ENCODE measurements around the gene CRY1. TPM values are rescaled to one million over a fixed set of nuclear protein-coding genes. Genes with fewer than 3 reads are reported as not detected.

Gene CRY1
- total and polyA plus RNA-seq, 9 of the 15 experiments (the other 6 are each of a cell fraction or from before 2014, with no cell fraction given) = 8.7 to 33.3 (median 25.2) TPM

DNA sequence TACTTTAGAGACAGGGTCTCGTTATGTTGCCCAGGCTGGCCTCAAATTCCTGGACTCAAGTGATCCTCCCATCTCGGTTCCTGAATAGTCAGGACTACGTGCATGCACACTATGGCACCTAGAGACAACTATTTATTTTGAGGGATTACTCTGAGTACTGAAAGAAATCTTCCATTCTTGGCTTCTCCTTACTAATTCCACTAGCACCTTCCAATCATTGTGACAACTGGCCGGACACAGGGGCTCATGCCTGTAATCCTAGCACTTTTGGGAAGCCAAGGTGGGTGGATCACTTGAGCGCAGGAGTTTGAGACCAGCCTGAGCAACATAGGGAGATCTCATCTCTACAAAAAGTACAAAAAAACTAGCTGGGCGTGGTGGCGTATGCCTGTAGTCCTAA lies 64.3 kb downstream of the CRY1 start:
- Histone ChIP-seq H3K9ac (ENCODE audit: insufficient read depth in 1 of 2, low read depth in 2 of 2, low read length in 2 of 2) (no peak overlapping the region), H4K20me1 (replicated peaks; ENCODE audit: control insufficient read depth, insufficient read depth, low read length) (no peaks in the 10 kb centered on the region), H3K4me2 (ENCODE audit: insufficient read depth, low read length) (no peak overlapping the region), H3K4me1 (replicated peaks in 1 of 2; ENCODE audit: control insufficient read depth in 2 of 2, insufficient read depth in 2 of 2, low read length in 2 of 2) (peaks cover 0 to 6% of the 10 kb centered on the region in 2 experiments; a peak in 2 of 5 replicates), H2AFZ (ENCODE audit: low read depth, low read length) (no peak overlapping the region), H3K9me1 (ENCODE audit: control insufficient read depth, insufficient read depth, low read length) (no peaks in the 10 kb centered on the region), H3K36me3 (ENCODE audit: control insufficient read depth, insufficient read depth, low read length) (no peaks in the 10 kb centered on the region), H3K79me2 (ENCODE audit: control insufficient read depth, insufficient read depth, low read length) (peaks cover 12% of the 10 kb centered on the region; the same call in 2 of the 3 replicates), H3K4me3 (no peak overlapping the region), H3K27me3 (ENCODE audit: control insufficient read depth in 2 of 2, insufficient read depth in 2 of 2, low read length in 2 of 2) (no peaks in the 10 kb centered on the region), H3K27ac (ENCODE audit: extremely low read depth, low read depth, low read length) (no peak overlapping the region), H3K9me3 (replicated peaks; ENCODE audit: control insufficient read depth, insufficient read depth, low read depth, low read length) (no peaks in the 10 kb centered on the region)
- ChIA-PET POLR2A (no interaction called here), CTCF (ENCODE audit: low intra/inter-chr PET ratio) (no interaction called here)
- FAIRE-seq (no peak), ATAC-seq (no peak), DNase-seq (ENCODE audit: extremely low read depth in 1 of 4, low spot score in 3 of 4) (no peak)
- intact Hi-C loops (cut with micrococcal nuclease) (no loop called here), in situ Hi-C loops (cut with MboI) (no loop called here)
- 66% methylated on average over 7 of the region's 7 CpGs for WGBS (ENCODE audit: insufficient coverage, low coverage, missing lambda C conversion rate)
- BruUV-seq (replicated peaks) = no TSS peak
- TF ChIP-seq, protein P1, sequence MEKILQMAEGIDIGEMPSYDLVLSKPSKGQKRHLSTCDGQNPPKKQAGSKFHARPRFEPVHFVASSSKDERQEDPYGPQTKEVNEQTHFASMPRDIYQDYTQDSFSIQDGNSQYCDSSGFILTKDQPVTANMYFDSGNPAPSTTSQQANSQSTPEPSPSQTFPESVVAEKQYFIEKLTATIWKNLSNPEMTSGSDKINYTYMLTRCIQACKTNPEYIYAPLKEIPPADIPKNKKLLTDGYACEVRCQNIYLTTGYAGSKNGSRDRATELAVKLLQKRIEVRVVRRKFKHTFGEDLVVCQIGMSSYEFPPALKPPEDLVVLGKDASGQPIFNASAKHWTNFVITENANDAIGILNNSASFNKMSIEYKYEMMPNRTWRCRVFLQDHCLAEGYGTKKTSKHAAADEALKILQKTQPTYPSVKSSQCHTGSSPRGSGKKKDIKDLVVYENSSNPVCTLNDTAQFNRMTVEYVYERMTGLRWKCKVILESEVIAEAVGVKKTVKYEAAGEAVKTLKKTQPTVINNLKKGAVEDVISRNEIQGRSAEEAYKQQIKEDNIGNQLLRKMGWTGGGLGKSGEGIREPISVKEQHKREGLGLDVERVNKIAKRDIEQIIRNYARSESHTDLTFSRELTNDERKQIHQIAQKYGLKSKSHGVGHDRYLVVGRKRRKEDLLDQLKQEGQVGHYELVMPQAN (IDR thresholded peaks at IDR 0.05; ENCODE audit: borderline replicate concordance) = no peak
- TF ChIP-seq ESRRA (IDR thresholded peaks at IDR 0.05; ENCODE audit: borderline replicate concordance, low read depth) = no peak

DNA sequence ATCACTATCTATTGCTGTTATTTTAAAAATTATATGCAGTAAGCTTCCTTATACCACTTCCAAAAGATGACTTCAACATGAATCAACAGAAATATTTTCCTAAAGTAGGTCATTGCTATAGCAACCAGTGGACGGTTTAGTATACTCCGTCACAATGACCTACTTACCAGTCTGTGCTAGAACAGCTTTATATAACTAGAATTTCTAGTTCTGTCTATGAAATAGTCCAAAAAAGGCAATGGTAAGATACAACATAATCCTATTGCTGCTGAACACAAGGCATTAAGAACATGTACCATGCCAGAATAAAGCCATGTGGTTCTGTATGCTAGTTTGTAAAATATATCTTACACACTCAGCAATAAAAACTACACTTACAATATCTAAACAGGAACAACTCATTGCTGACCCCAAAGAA lies 65.7 kb downstream of the CRY1 start:
- peaks cover 7% of the 10 kb centered on the region; the same call in 1 of the 3 replicates for H3K79me2 ChIP-seq (ENCODE audit: control insufficient read depth, insufficient read depth, low read length)
- no peaks in the 10 kb centered on the region for H3K36me3 ChIP-seq (ENCODE audit: control insufficient read depth, insufficient read depth, low read length)
- H3K4me1 ChIP-seq (replicated peaks in 1 of 2; ENCODE audit: control insufficient read depth in 2 of 2, insufficient read depth in 2 of 2, low read length in 2 of 2) = peaks cover 0 to 2% of the 10 kb centered on the region in 2 experiments; a peak in 1 of 5 replicates
- H3K9me1 ChIP-seq (ENCODE audit: control insufficient read depth, insufficient read depth, low read length) = no peaks in the 10 kb centered on the region
- POLR2A ChIA-PET = no interaction called here
- H2AFZ ChIP-seq (ENCODE audit: low read depth, low read length) = no peak overlapping the region
- ATAC-seq = no peak
- H3K4me3 ChIP-seq = no peak overlapping the region
- H3K4me2 ChIP-seq (ENCODE audit: insufficient read depth, low read length) = no peak overlapping the region
- no peak overlapping the region for H3K9ac ChIP-seq (ENCODE audit: insufficient read depth in 1 of 2, low read depth in 2 of 2, low read length in 2 of 2)
- H3K27me3 ChIP-seq (ENCODE audit: control insufficient read depth in 2 of 2, insufficient read depth in 2 of 2, low read length in 2 of 2) = no peaks in the 10 kb centered on the region
- BruUV-seq (replicated peaks) = no TSS peak
- no peaks in the 10 kb centered on the region for H3K9me3 ChIP-seq (replicated peaks; ENCODE audit: control insufficient read depth, insufficient read depth, low read depth, low read length)
- no peak for DNase-seq (ENCODE audit: extremely low read depth in 1 of 4, low spot score in 3 of 4)
- CTCF ChIA-PET (ENCODE audit: low intra/inter-chr PET ratio) = no interaction called here
- intact Hi-C loops (cut with micrococcal nuclease) (no loop called here), in situ Hi-C loops (cut with MboI) (no loop called here)
- H3K27ac ChIP-seq (ENCODE audit: extremely low read depth, low read depth, low read length) = no peak overlapping the region
- H4K20me1 ChIP-seq (replicated peaks; ENCODE audit: control insufficient read depth, insufficient read depth, low read length) = no peaks in the 10 kb centered on the region
- 46% methylated on average over 2 of the region's 2 CpGs for WGBS (ENCODE audit: insufficient coverage, low coverage, missing lambda C conversion rate)
- FAIRE-seq = no peak
- no peak for TF ChIP-seq ZNF77 (CRISPR knock-in tag; IDR thresholded peaks at IDR 0.05)
- TF ChIP-seq, protein P2, sequence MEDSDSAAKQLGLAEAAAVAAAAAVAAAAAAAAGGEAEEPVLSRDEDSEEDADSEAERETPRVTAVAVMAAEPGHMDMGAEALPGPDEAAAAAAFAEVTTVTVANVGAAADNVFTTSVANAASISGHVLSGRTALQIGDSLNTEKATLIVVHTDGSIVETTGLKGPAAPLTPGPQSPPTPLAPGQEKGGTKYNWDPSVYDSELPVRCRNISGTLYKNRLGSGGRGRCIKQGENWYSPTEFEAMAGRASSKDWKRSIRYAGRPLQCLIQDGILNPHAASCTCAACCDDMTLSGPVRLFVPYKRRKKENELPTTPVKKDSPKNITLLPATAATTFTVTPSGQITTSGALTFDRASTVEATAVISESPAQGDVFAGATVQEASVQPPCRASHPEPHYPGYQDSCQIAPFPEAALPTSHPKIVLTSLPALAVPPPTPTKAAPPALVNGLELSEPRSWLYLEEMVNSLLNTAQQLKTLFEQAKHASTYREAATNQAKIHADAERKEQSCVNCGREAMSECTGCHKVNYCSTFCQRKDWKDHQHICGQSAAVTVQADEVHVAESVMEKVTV (CRISPR knock-in tag; IDR thresholded peaks at IDR 0.05) = no peak
- TF ChIP-seq FOXJ2 (tag; IDR thresholded peaks at IDR 0.05) = 0 out of 2 replicates have a peak, but pooled peaks have one; percentile 59
- TF ChIP-seq SPI1 (IDR thresholded peaks at IDR 0.05; ENCODE audit: borderline replicate concordance, low read depth, low read length) = no peak
- no peak for TF ChIP-seq SAFB (IDR thresholded peaks at IDR 0.05; ENCODE audit: borderline replicate concordance, low read depth, low read length)

All from K562 (cell line).